ENCODE results near the gene SUN2. TPM values are rescaled to one million over a fixed set of nuclear protein-coding genes. Genes with fewer than 3 reads are reported as not detected.

The SUN2 gene
- total and polyA plus RNA-seq, 2 of the 4 experiments (the other 2 are of a cell fraction) = 27.8 to 50.0 TPM

DNA sequence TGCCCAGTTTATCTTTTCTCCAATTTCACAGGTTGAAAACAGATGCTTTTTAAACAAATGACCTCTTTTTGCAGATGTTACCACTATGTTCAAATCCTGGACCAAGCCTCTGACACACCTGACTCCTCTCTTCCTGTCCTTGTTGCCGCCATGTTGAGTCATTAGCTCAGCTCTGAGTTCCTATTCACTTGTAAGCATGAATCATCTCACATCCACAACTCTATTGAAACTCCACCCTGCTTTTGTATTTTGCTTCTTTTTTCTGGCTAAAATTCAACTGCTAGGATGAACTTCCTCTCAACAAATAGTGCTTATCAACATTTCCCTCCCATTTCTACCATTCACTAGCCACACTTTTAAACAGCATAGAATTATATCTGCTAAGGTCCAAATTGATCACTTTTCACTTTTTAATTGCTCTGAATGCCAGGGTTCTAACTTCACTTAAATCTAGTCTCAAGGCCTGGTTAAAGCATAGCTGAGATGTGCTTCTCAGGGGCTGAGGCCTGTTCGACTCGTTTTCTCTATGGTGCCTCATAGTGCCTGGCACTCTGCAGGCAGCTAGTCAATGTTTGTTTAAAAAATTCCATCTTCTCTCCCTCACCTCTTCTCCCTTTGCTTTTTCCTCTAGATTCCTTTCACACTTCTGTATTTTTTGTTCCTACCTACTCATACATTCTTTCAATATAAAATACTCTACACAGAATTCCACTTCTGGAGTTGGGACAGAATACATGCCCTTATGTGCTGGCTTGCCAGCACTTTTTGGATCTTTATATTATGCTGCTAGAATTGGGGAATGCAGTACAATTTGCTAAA lies 59.0 kb downstream of the SUN2 start:
- Histone ChIP-seq H4K20me1 (ENCODE audit: insufficient read depth, low read length) (peaks cover 17% of the 10 kb centered on the region; the same call in 1 of the 2 replicates), H2AFZ (replicated peaks; ENCODE audit: low read length, poor library complexity) (no peak overlapping the region), H3K4me1 (ENCODE audit: control insufficient read depth, insufficient read depth, low read length) (peaks cover 11% of the 10 kb centered on the region), H3K27me3 (ENCODE audit: control insufficient read depth, insufficient read depth, low read length) (no peaks in the 10 kb centered on the region), H3K4ac (ENCODE audit: low read depth, low read length) (peak overlapping the region; percentile 17; the same call in 1 of the 2 replicates), H3K4me2 (ENCODE audit: low read depth, low read length) (peak overlapping the region; percentile 66), H3K18ac (ENCODE audit: low read depth, low read length) (peak overlapping the region; percentile 8; the same call in 1 of the 2 replicates), H2BK15ac (ENCODE audit: low read depth, low read length) (no peak overlapping the region), H2BK120ac (ENCODE audit: low read depth, low read length) (no peak overlapping the region), H3K9ac (ENCODE audit: low read depth, low read length) (0 out of 2 replicates have a peak overlapping the region, but pooled peaks have one; percentile 16), H3K27ac (ENCODE audit: insufficient read depth, low read length) (peak overlapping the region; percentile 62; the same call in 1 of the 2 replicates), H3K79me1 (ENCODE audit: low read depth in 1 of 2, low read length in 2 of 2) (peaks cover 30 to 72% of the 10 kb centered on the region in 2 experiments), H3K9me1 (ENCODE audit: insufficient read depth, low read length) (peaks cover 17% of the 10 kb centered on the region), H2AK9ac (replicated peaks; ENCODE audit: low read depth, low read length, poor library complexity) (no peak overlapping the region), H3K56ac (ENCODE audit: extremely low read depth, insufficient read depth, low read length) (no peak overlapping the region), H3K14ac (replicated peaks; ENCODE audit: low read depth, low read length) (no peak overlapping the region), H3K4me3 (ENCODE audit: insufficient read depth, low read depth, low read length) (no peak overlapping the region), H2AK5ac (ENCODE audit: low read depth, low read length) (no peak overlapping the region), H2BK5ac (ENCODE audit: low read depth, low read length, poor library complexity, severe bottlenecking) (peak overlapping the region; percentile 75), H3K36me3 (ENCODE audit: control insufficient read depth, insufficient read depth, low read length) (peaks cover 11% of the 10 kb centered on the region), H3K23ac (ENCODE audit: low read depth, low read length) (peak overlapping the region; percentile 6; the same call in 1 of the 2 replicates), H4K91ac (ENCODE audit: insufficient read depth, low read depth, low read length) (no peak overlapping the region), H4K5ac (ENCODE audit: low read depth, low read length) (peak overlapping the region; percentile 3; the same call in 1 of the 2 replicates), H4K8ac (ENCODE audit: low read depth in 2 of 2, low read length in 2 of 2) (peak overlapping the region in 1 of 2 experiments; percentile 33; a peak in 2 of 4 replicates), H3K9me3 (ENCODE audit: control insufficient read depth, insufficient read depth, low read length) (no peaks in the 10 kb centered on the region), H2BK20ac (ENCODE audit: low read depth, low read length) (no peak overlapping the region)
- in situ Hi-C loops (cut with MboI; ENCODE audit: low sequenced_read_pairs) (no loop called here), intact Hi-C loops (cut with micrococcal nuclease) (loop anchor here (2.0 kb wide), 1 partner anchor 16 kb away; the partner anchor contains the start of gene TOMM22), dilution Hi-C loops (cut with HindIII; ENCODE audit: low sequenced_read_pairs, unreplicated experiment) (no loop called here)
- DNase-seq (peak; percentile 92), ATAC-seq (ENCODE audit: low read depth) (peak; percentile 22)
- BruUV-seq (replicated peaks) = no TSS peak
- POLR2A ChIA-PET (ENCODE audit: unreplicated experiment) = no interaction called here
- WGBS, 2 experiments (ENCODE audit: extremely low coverage in 2 of 2, insufficient read length in 1 of 2) = 0% methylated on average over 3 of the region's 3 CpGs; no CpG with 5 or more reads in 1 of the 2 experiments
- TF ChIP-seq USF2 (IDR thresholded peaks at IDR 0.05; ENCODE audit: low read depth, low read length) (no peak), NFE2L2 (IDR thresholded peaks at IDR 0.05; ENCODE audit: low read depth, low read length) (no peak), MAZ (IDR thresholded peaks at IDR 0.05; ENCODE audit: borderline replicate concordance, low read depth, low read length) (no peak), ELK1 (IDR thresholded peaks at IDR 0.05; ENCODE audit: borderline replicate concordance, low read depth, low read length) (no peak), CTCF (conservative IDR thresholded peaks at IDR 0.05; ENCODE audit: low read depth, low read length) (no peak), RCOR1 (IDR thresholded peaks at IDR 0.05; ENCODE audit: insufficient replicate concordance, low read length) (peak; percentile 19), RAD21 (IDR thresholded peaks at IDR 0.05; ENCODE audit: low read length) (no peak), CEBPB (IDR thresholded peaks at IDR 0.05; ENCODE audit: low read depth, low read length) (peak; percentile 38; the same call in 1 of the 2 replicates), CHD1 (IDR thresholded peaks at IDR 0.05; ENCODE audit: low read depth, low read length) (no peak), BHLHE40 (IDR thresholded peaks at IDR 0.05; ENCODE audit: low read depth, low read length) (no peak; the same call in 1 of the 2 replicates), MXI1 (IDR thresholded peaks at IDR 0.05; ENCODE audit: borderline replicate concordance, low read depth, low read length) (no peak), FOS (IDR thresholded peaks at IDR 0.05; ENCODE audit: low read depth, low read length) (0 out of 2 replicates have a peak, but pooled peaks have one; percentile 50)
- CTCF ChIA-PET = interaction anchor here (0.6 to 2.5 kb wide), 2 partner anchors 15 to 812 kb away, joined by 3 to 7 read pairs; partner anchors contain the start of gene TOMM22
